ENCODE results near the gene XYLT1.

Gene XYLT1

GRCh38 chr16:17171250-17172143, 299.3 kb downstream of the XYLT1 start:
- TF ChIP-seq USF1 (IDR thresholded peaks at IDR 0.05), result no peak
- no peak for TF ChIP-seq YY1 (IDR thresholded peaks at IDR 0.05; ENCODE audit: low read depth)
- no peak for TF ChIP-seq NFIC (IDR thresholded peaks at IDR 0.05)
- TF ChIP-seq EP300 (IDR thresholded peaks at IDR 0.05; ENCODE audit: borderline replicate concordance), result no peak
- no peak for TF ChIP-seq MAX (IDR thresholded peaks at IDR 0.05)
- no peak for TF ChIP-seq FOXM1 (IDR thresholded peaks at IDR 0.05; ENCODE audit: borderline replicate concordance, low read depth)
- TF ChIP-seq TEAD4 (IDR thresholded peaks at IDR 0.05), result no peak
- no peak for TF ChIP-seq RAD21 (IDR thresholded peaks at IDR 0.05; ENCODE audit: low read depth)
- TF ChIP-seq TCF12 (IDR thresholded peaks at IDR 0.05; ENCODE audit: low read depth), result no peak
- TF ChIP-seq CEBPB (IDR thresholded peaks at IDR 0.05), result no peak
- no peak for TF ChIP-seq CREB1 (IDR thresholded peaks at IDR 0.05; ENCODE audit: low read depth)
- TF ChIP-seq EGR1 (IDR thresholded peaks at IDR 0.05), result no peak
- TF ChIP-seq TAF1 (IDR thresholded peaks at IDR 0.05; ENCODE audit: low read depth), result no peak
- no peak for TF ChIP-seq REST (IDR thresholded peaks at IDR 0.05; ENCODE audit: low read depth)

GRCh38 chr16:17170435-17170834, 300.3 kb downstream of the XYLT1 start:
- no peak for TF ChIP-seq EP300 (IDR thresholded peaks at IDR 0.05; ENCODE audit: borderline replicate concordance)
- no peak for TF ChIP-seq TCF12 (IDR thresholded peaks at IDR 0.05; ENCODE audit: low read depth)
- TF ChIP-seq TAF1 (IDR thresholded peaks at IDR 0.05; ENCODE audit: low read depth), result no peak
- TF ChIP-seq ZBTB7A (IDR thresholded peaks at IDR 0.05; ENCODE audit: low read depth), result no peak

- no peak for TF ChIP-seq EGR1 (IDR thresholded peaks at IDR 0.05)
- no peak for TF ChIP-seq EP300 (IDR thresholded peaks at IDR 0.05; ENCODE audit: borderline replicate concordance)
- no peak for TF ChIP-seq CREB1 (IDR thresholded peaks at IDR 0.05; ENCODE audit: low read depth)
- TF ChIP-seq CEBPB (IDR thresholded peaks at IDR 0.05), result no peak
- TF ChIP-seq NFIC (IDR thresholded peaks at IDR 0.05), result no peak
- no peak for TF ChIP-seq TAF1 (IDR thresholded peaks at IDR 0.05; ENCODE audit: low read depth)
- no peak for TF ChIP-seq REST (IDR thresholded peaks at IDR 0.05; ENCODE audit: low read depth)
- TF ChIP-seq USF1 (IDR thresholded peaks at IDR 0.05), result no peak
- no peak for TF ChIP-seq FOXM1 (IDR thresholded peaks at IDR 0.05; ENCODE audit: borderline replicate concordance, low read depth)
- no peak for TF ChIP-seq TCF12 (IDR thresholded peaks at IDR 0.05; ENCODE audit: low read depth)
- TF ChIP-seq ZBTB7A (IDR thresholded peaks at IDR 0.05; ENCODE audit: low read depth), result no peak
- no peak for TF ChIP-seq MAX (IDR thresholded peaks at IDR 0.05)
- TF ChIP-seq YY1 (IDR thresholded peaks at IDR 0.05; ENCODE audit: low read depth), result no peak
- TF ChIP-seq RAD21 (IDR thresholded peaks at IDR 0.05; ENCODE audit: low read depth), result no peak
- no peak for TF ChIP-seq TEAD4 (IDR thresholded peaks at IDR 0.05)
Measured at GRCh38 chr16:17168181-17168580, 302.6 kb downstream of the XYLT1 start.

GRCh38 chr16:17166095-17166494, 304.7 kb downstream of the XYLT1 start:
- TF ChIP-seq REST (IDR thresholded peaks at IDR 0.05; ENCODE audit: low read depth) (peak; percentile 76), CEBPB (IDR thresholded peaks at IDR 0.05) (no peak)

Data from Ishikawa (cell line).